ENCODE measurements around the gene OPA3. TPM values are rescaled to one million over a fixed set of nuclear protein-coding genes. Genes with fewer than 3 reads are reported as not detected.

The OPA3 gene
- total RNA-seq, 1 experiment from 2014 or later, result 17.7 TPM

DNA sequence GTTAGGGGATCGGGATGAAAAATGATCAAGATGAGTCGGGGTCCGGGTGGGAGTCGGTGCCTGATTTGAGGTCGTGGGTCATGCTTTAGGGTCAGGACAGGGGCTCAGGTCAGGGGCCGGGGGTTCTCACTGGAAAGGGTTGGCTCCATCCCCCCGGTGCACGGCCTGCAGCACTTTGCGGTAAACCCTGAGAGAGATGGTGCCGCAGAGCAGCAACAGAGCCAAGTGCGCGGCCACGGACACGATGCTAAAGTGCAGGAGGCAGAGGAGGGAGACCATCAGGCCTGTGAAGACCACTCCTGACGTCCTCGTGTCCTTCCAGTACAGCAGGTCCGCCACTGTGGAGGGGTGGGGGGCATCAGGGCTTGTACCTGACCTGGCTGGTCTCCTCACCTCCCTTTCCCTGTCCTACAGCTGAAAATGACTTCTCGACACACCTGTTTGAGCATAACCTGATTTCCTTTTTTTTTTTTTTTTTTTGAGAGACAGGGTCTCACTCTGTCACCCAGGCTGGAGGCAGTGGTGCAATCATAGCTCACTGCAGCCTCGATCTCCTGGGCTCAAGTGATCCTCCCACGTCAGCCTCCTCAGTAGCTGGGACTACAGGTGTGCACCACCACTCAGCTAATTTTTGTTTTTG is 95.3 kb downstream of the OPA3 start:
- no peaks in the 10 kb centered on the region for H3K9me3 ChIP-seq
- no TSS peak for BruUV-seq (replicated peaks)
- CTCF ChIA-PET, result no interaction called here
- no peak overlapping the region for H3K4me3 ChIP-seq (ENCODE audit: low read depth, low read length)
- H3K4me1 Mint-ChIP-seq (ENCODE audit: low read depth, unreplicated experiment), result peaks cover 10% of the 10 kb centered on the region
- 0 out of 2 replicates have a peak, but pooled peaks cover 3% of the 10 kb centered on the region for H3K4me1 ChIP-seq
- no peaks in the 10 kb centered on the region for H3K36me3 ChIP-seq (ENCODE audit: control insufficient read depth, insufficient read depth, low read length)
- no peaks in the 10 kb centered on the region for H3K9me3 Mint-ChIP-seq (ENCODE audit: unreplicated experiment)
- H3K27me3 ChIP-seq (replicated peaks; ENCODE audit: control insufficient read depth, insufficient read depth, low read length), result no peaks in the 10 kb centered on the region
- POLR2A ChIA-PET, result no interaction called here
- no peak overlapping the region for H3K27ac Mint-ChIP-seq (ENCODE audit: unreplicated experiment)
- intact Hi-C loops (cut with micrococcal nuclease; ENCODE audit: unreplicated experiment), result no loop called here
- H3K36me3 Mint-ChIP-seq (ENCODE audit: insufficient read depth, unreplicated experiment), result peaks cover 4% of the 10 kb centered on the region
- no peak overlapping the region for H3K4me3 Mint-ChIP-seq (ENCODE audit: unreplicated experiment)
- TF ChIP-seq, protein P1, sequence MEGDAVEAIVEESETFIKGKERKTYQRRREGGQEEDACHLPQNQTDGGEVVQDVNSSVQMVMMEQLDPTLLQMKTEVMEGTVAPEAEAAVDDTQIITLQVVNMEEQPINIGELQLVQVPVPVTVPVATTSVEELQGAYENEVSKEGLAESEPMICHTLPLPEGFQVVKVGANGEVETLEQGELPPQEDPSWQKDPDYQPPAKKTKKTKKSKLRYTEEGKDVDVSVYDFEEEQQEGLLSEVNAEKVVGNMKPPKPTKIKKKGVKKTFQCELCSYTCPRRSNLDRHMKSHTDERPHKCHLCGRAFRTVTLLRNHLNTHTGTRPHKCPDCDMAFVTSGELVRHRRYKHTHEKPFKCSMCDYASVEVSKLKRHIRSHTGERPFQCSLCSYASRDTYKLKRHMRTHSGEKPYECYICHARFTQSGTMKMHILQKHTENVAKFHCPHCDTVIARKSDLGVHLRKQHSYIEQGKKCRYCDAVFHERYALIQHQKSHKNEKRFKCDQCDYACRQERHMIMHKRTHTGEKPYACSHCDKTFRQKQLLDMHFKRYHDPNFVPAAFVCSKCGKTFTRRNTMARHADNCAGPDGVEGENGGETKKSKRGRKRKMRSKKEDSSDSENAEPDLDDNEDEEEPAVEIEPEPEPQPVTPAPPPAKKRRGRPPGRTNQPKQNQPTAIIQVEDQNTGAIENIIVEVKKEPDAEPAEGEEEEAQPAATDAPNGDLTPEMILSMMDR (IDR thresholded peaks at IDR 0.05; ENCODE audit: insufficient read depth in 1 of 2, low read depth in 1 of 2, low read length in 1 of 2, severe bottlenecking in 1 of 2, unreplicated experiment in 1 of 2), result no peak
- no peaks in the 10 kb centered on the region for H3K27me3 Mint-ChIP-seq (ENCODE audit: insufficient read depth, unreplicated experiment)
- no peak for DNase-seq

DNA sequence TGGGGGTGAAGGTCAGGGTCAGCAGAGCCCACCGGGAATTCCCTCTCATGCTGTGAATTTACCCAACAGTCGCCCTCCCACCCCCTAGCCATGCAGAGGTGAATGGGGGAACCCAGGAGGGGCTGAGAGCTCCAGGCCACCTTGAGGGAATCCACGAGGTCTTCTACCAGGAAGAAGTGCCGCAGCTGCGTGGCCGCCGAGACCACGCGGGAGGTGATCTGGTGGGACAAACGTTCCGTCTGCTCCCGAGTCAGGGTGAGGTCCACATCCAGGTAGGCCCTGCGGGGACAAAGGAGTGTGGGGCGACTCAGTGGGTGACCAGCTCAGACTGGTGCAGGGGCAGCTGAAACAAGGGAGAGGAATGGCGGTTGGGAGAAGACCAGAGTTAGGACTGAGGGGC is 95.9 kb downstream of the OPA3 start:
- no TSS peak for BruUV-seq (replicated peaks)
- Mint-ChIP-seq H3K9me3 (ENCODE audit: unreplicated experiment) (no peaks in the 10 kb centered on the region), H3K4me3 (ENCODE audit: unreplicated experiment) (no peak overlapping the region), H3K27me3 (ENCODE audit: insufficient read depth, unreplicated experiment) (no peaks in the 10 kb centered on the region), H3K27ac (ENCODE audit: unreplicated experiment) (no peak overlapping the region), H3K4me1 (ENCODE audit: low read depth, unreplicated experiment) (peaks cover 13% of the 10 kb centered on the region), H3K36me3 (ENCODE audit: insufficient read depth, unreplicated experiment) (peaks cover 4% of the 10 kb centered on the region)
- CTCF ChIA-PET, result interaction anchor here (0.5 to 1.0 kb wide), 4 partner anchors 12 to 189 kb away, joined by 3 to 4 read pairs (median 3); no protein-coding TSS in a partner anchor
- no peaks in the 10 kb centered on the region for H3K9me3 ChIP-seq
- H3K4me3 ChIP-seq (ENCODE audit: low read depth, low read length), result no peak overlapping the region
- H3K27me3 ChIP-seq (replicated peaks; ENCODE audit: control insufficient read depth, insufficient read depth, low read length), result no peaks in the 10 kb centered on the region
- no peaks in the 10 kb centered on the region for H3K4me1 ChIP-seq
- POLR2A ChIA-PET, result no interaction called here
- intact Hi-C loops (cut with micrococcal nuclease; ENCODE audit: unreplicated experiment), result no loop called here
- TF ChIP-seq, protein P1 (IDR thresholded peaks at IDR 0.05; ENCODE audit: insufficient read depth in 1 of 2, low read depth in 1 of 2, low read length in 1 of 2, severe bottlenecking in 1 of 2, unreplicated experiment in 1 of 2), result no peak
- H3K36me3 ChIP-seq (ENCODE audit: control insufficient read depth, insufficient read depth, low read length), result no peaks in the 10 kb centered on the region
- DNase-seq, result no peak

DNA sequence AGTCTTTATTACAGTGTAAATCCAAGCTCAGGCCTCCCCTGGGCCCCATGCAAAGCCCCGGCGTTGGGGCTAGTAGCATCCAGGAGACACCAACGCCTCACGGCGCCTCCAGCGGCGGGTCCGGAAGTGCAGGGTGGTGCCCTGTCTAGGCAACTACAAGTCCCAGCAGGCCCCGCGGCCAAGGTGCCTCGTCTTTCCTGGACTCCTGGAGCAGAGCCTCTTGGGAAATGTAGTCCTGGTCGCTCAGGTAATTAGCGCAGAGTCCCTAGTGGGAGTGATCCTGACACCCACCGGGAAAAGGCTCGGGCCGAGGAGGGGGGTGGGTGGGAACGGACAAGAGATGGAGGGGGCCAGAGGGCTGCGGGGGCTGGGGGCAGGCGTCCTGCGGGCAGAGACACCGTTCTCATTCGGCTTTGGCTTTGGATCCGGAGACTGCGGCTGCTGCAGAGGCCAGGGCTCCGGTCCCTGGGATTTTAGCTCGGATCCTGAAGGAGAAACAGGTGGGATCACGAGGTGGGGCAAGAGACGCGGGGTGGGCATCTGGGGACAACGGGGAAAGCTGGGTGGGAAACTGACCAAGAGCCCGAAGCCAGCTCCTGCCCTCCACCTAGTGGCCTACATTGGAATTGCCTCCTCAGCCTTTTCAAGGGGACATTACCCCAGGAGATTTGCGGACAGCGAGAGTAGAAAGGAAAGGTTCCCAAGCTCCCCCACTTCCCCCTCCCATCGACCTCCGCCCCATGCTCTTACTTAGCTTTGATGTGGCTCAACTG is 99.1 kb downstream of the OPA3 start:
- peak overlapping the region; percentile 74 for H3K27ac Mint-ChIP-seq (ENCODE audit: unreplicated experiment)
- TF ChIP-seq, protein P1 (IDR thresholded peaks at IDR 0.05; ENCODE audit: insufficient read depth in 1 of 2, low read depth in 1 of 2, low read length in 1 of 2, severe bottlenecking in 1 of 2, unreplicated experiment in 1 of 2), result peak; percentile 91 to 92
- BruUV-seq (replicated peaks), result no TSS peak
- peaks cover 6% of the 10 kb centered on the region for H3K4me1 Mint-ChIP-seq (ENCODE audit: low read depth, unreplicated experiment)
- no peaks in the 10 kb centered on the region for H3K9me3 Mint-ChIP-seq (ENCODE audit: unreplicated experiment)
- H3K9me3 ChIP-seq, result no peaks in the 10 kb centered on the region
- no peaks in the 10 kb centered on the region for H3K36me3 Mint-ChIP-seq (ENCODE audit: insufficient read depth, unreplicated experiment)
- peak overlapping the region; percentile 66 for H3K4me3 ChIP-seq (ENCODE audit: low read depth, low read length)
- no peaks in the 10 kb centered on the region for H3K36me3 ChIP-seq (ENCODE audit: control insufficient read depth, insufficient read depth, low read length)
- no peaks in the 10 kb centered on the region for H3K27me3 Mint-ChIP-seq (ENCODE audit: insufficient read depth, unreplicated experiment)
- H3K27me3 ChIP-seq (replicated peaks; ENCODE audit: control insufficient read depth, insufficient read depth, low read length), result no peaks in the 10 kb centered on the region
- peak overlapping the region; percentile 88 for H3K4me3 Mint-ChIP-seq (ENCODE audit: unreplicated experiment)
- intact Hi-C loops (cut with micrococcal nuclease; ENCODE audit: unreplicated experiment), result loop anchor here (1.0 to 2.0 kb wide), 3 partner anchors 12 to 81 kb away; partner anchors contain the start of genes ERCC1 and RTN2
- ChIA-PET CTCF (interaction anchor here (0.5 to 2.5 kb wide), 30 partner anchors 8 to 489 kb away, joined by 3 to 68 read pairs (median 5); partner anchors contain the start of genes ERCC1, FOSB, PPM1N and PPP1R13L), POLR2A (interaction anchor here (0.6 to 1.8 kb wide), 6 partner anchors 16 to 153 kb away, joined by 3 to 6 read pairs (median 3); partner anchors contain the start of genes EML2 and FOSB)
- no peaks in the 10 kb centered on the region for H3K4me1 ChIP-seq
- DNase-seq, result peak; percentile 98

Measured in Caco-2 (cell line).